D721Med (cell line): ENCODE measurements around the gene TBL3.
"Not testable (repeated sequence)": the region's sequence is repeated elsewhere in the genome, so short reads cannot be mapped to it uniquely, and the experiment has no call there.

Experiments used
- DNase-seq: peaks from one replicate; pipeline ENCODE4 v3.0.0; 2011; ENCODE audit warnings: low spot score; ENCODE audit not compliant: insufficient read length
- FAIRE-seq: peaks from 2 replicates; lab custom pipeline; 2011; peaks lifted over from hg19 to GRCh38; lab: Jason Lieb, UNC
- CTCF ChIP-seq: IDR thresholded peaks from 2 replicates; pipeline ENCODE4 v1.5.1; 2012; ENCODE audit warnings: mild to moderate bottlenecking, control low read depth; ENCODE audit not compliant: insufficient read depth; ENCODE audit errors: missing control alignments

TBL3 gene

GRCh38 chr16:1961651-1962067 is 10.2 kb upstream of the TBL3 start:
- DNase-seq, result peak; percentile 9
- TF ChIP-seq CTCF, result no peak
- no peak for FAIRE-seq

- DNase-seq, FAIRE-seq: not testable (repeated sequence)
These were observed 9.4 kb upstream of the TBL3 start for GRCh38 chr16:1962161-1963153.

GRCh38 chr16:1963806-1964505 is 7.9 kb upstream of the TBL3 start:
- no peak for FAIRE-seq
- DNase-seq, result no peak
- TF ChIP-seq CTCF, result no peak

DNA sequence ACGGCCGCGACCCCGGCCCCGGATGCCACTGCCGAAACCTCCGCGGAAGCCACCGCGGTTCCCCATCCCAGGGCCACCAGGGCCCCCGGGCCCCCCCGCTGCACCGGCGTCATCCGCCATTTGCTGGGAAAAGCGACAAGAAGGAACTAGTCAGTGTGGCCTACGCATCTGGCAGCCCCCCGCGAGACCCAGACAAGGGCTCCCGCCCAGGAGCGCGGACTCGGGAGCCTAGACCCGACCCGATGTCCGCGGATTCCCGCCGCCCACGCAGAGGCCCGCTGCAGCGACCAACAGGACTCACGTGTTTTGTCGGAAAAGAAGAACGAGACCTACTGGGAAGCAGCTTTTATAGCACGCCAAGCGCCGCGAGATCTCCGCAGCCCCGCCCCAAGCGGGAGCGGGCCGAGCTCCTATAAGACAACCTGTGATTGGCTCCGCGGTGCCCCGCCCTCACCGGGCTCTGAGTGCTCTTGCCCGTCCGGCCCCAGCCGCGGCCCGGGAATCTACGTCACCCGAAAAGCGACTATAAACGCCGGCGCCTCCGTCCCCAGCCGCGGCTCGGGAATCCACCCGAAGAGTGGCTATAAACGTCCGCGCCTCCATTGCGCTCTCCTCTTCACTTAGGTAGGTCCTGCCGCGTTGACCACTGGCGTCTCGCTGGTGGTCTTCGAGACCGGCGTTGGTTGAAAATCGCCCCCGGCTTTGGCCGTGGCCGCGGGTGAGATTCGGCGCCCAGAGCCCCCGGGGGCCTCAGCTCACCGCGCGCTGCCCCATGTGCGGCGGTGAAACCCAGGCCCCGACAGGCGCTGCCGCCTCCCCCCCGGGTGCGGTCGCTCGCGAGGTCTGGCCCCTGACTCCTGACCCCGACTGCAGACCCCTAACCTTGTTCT is 7.1 kb upstream of the TBL3 start, which contains the start of gene RPS2:
Gene RPS2 (minus strand): TSS at position 321 of the 890 bp plus-strand sequence. CDS start 201 bp downstream, at position 120.
- FAIRE-seq (no peak), DNase-seq (peak; percentile 100)
- no peak for TF ChIP-seq CTCF

GRCh38 chr16:1965396-1966001 is 6.4 kb upstream of the TBL3 start:
- no peak for FAIRE-seq
- TF ChIP-seq CTCF, result no peak
- DNase-seq, result no peak

DNA sequence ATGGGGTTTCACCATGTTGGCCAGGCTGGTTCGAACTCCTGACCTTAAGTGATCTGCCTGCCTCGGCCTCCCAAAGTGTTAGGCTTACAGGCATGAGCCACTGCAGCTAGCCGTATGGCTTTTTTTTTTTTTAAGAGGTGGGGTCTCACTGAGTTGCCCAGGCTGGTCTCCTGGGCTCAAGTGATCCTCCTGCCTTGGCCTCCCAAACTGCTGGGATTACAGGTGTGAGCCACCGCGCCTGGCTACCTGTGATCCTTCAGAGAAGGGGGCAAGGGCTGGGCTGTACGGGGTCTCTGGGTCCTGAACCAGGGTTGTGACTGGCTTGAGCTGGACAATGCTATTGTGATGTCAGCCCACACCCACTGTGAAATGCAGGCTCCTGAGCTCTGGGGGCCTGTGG is 5.4 kb upstream of the TBL3 start, which contains the start of gene RNF151:
Gene RNF151 (plus strand): TSS at position 397 of the 400 bp plus-strand sequence. CDS start 26 bp downstream, outside the sequence.
- DNase-seq, result no peak
- no peak for TF ChIP-seq CTCF
- no peak for FAIRE-seq
